Uterus (tissue), 4 donors: ENCODE measurements around the gene PARP14. TPM values are rescaled to one million over a fixed set of nuclear protein-coding genes. Genes with fewer than 3 reads are reported as not detected.

Experiments
- DNase-seq, 2 donors: peaks; one replicate each; pipeline ENCODE4 v3.0.0-alpha.2; 2019 to 2020
- H3K27ac ChIP-seq, 2 donors: fragments of 200-600 bp; sonication (generic); 1 replicate in 1 of 2; 2 replicates in 1 of 2; pipeline ENCODE4 v1.5.1; 2016 to 2018
- H3K27me3 ChIP-seq, 2 donors: fragments of 200-600 bp; sonication (generic); one replicate each; pipeline ENCODE4 v1.5.1; 2018 to 2019; ENCODE audit warnings: control low read depth in 1 of 2
- H3K36me3 ChIP-seq, 2 donors: fragments of 200-600 bp; sonication (generic); one replicate each; pipeline ENCODE4 v1.5.1; 2019; ENCODE audit warnings: control low read depth in 1 of 2
- H3K4me1 ChIP-seq, 2 donors: fragments of 200-600 bp; sonication (generic); one replicate each; pipeline ENCODE4 v1.5.1; 2018 to 2019; ENCODE audit warnings: control low read depth in 1 of 2
- H3K4me3 ChIP-seq, 2 donors: fragments of 200-600 bp; sonication (generic); 1 replicate in 1 of 2; 2 replicates in 1 of 2; pipeline ENCODE4 v1.5.1; 2018 to 2019; ENCODE audit warnings: mild to moderate bottlenecking in 1 of 2
- H3K9me3 ChIP-seq, 2 donors: fragments of 200-600 bp; sonication (generic); one replicate each; pipeline ENCODE4 v1.5.1; 2019; ENCODE audit warnings: control low read depth in 1 of 2
- CTCF ChIP-seq, 4 experiments: fragments of 200-600 bp in 2 of 4; fragments of 450-650 bp in 2 of 4; sonication (generic) in 2 of 4; IDR thresholded peaks; one replicate each; pipeline ENCODE4 v1.5.1; 2016 to 2019; ENCODE audit warnings: antibody characterized with exemption in 4 of 4, mild to moderate bottlenecking in 2 of 4, moderate library complexity in 1 of 4
- POLR2A ChIP-seq, 2 donors: fragments of 450-650 bp; IDR thresholded peaks; one replicate each; pipeline ENCODE4 v1.6.1; 2016; ENCODE audit warnings: antibody characterized with exemption in 2 of 2, mild to moderate bottlenecking in 1 of 2, moderate library complexity in 1 of 2
- intact Hi-C: fragments of 100-400 bp; cut with DNase I; formaldehyde crosslinking; loops from one replicate; pipeline ENCODE4 v1.15.1; 2023; ENCODE audit warnings: low total_unique reads
- total RNA-seq, 4 donors: library from RNA; depleted of rRNA in 3 of 4; stranded (reverse); fragments of >200 nt in 3 of 4; gene quantifications; one replicate each; pipeline versions ENCODE4 v1.1.0 to v1.2.4, GENCODE V29; 2014 to 2023
- donor health status: DM: yes; HTN: yes; CAD: no.

PARP14 gene
- total RNA-seq, 4 donors from 2014 or later: 32.0 to 62.2 (median 50.2) TPM

- Histone ChIP-seq H3K4me3 (no peak overlapping the region), H3K36me3 (no peaks in the 10 kb centered on the region), H3K4me1 (no peaks in the 10 kb centered on the region), H3K27me3 (no peaks in the 10 kb centered on the region), H3K27ac (no peak overlapping the region), H3K9me3 (no peaks in the 10 kb centered on the region)
- TF ChIP-seq POLR2A (IDR thresholded peaks at IDR 0.05) (no peak), CTCF (IDR thresholded peaks at IDR 0.05) (no peak)
- DNase-seq: no peak
- intact Hi-C loops: no loop called here
Measured at GRCh38 chr3:122767540-122768372, 87.1 kb downstream of the PARP14 start.

- Histone ChIP-seq H3K4me3 (no peak overlapping the region), H3K4me1 (no peaks in the 10 kb centered on the region), H3K9me3 (no peaks in the 10 kb centered on the region), H3K27me3 (no peaks in the 10 kb centered on the region), H3K27ac (no peak overlapping the region), H3K36me3 (no peaks in the 10 kb centered on the region)
- TF ChIP-seq POLR2A (IDR thresholded peaks at IDR 0.05) (no peak), CTCF (IDR thresholded peaks at IDR 0.05) (no peak)
- intact Hi-C loops: no loop called here
- no peak for DNase-seq
Measured at GRCh38 chr3:122770521-122771202, 90.0 kb downstream of the PARP14 start.

- intact Hi-C loops: no loop called here
- DNase-seq: no peak
- Histone ChIP-seq H3K9me3 (no peaks in the 10 kb centered on the region), H3K36me3 (no peaks in the 10 kb centered on the region), H3K27ac (no peak overlapping the region), H3K27me3 (no peaks in the 10 kb centered on the region), H3K4me3 (no peak overlapping the region), H3K4me1 (no peaks in the 10 kb centered on the region)
- TF ChIP-seq CTCF (IDR thresholded peaks at IDR 0.05) (no peak), POLR2A (IDR thresholded peaks at IDR 0.05) (no peak)
Measured at GRCh38 chr3:122772827-122773226, 92.2 kb downstream of the PARP14 start.

- no peaks in the 10 kb centered on the region for H3K27me3 ChIP-seq
- no peak for DNase-seq
- intact Hi-C loops: no loop called here
Measured at GRCh38 chr3:122773944-122774509, 93.4 kb downstream of the PARP14 start.

More at GRCh38 chr3:122773944-122774509, 93.4 kb downstream of the PARP14 start:
- Histone ChIP-seq H3K9me3 (no peaks in the 10 kb centered on the region), H3K4me1 (no peaks in the 10 kb centered on the region), H3K36me3 (no peaks in the 10 kb centered on the region), H3K4me3 (no peak overlapping the region), H3K27ac (no peak overlapping the region)
- TF ChIP-seq POLR2A (IDR thresholded peaks at IDR 0.05): no peak
- TF ChIP-seq CTCF (IDR thresholded peaks at IDR 0.05): no peak
